Uterine smooth muscle cell (primary cell): ENCODE data around the gene YARS1. TPM values are rescaled to one million over a fixed set of nuclear protein-coding genes. Genes with fewer than 3 reads are reported as not detected.

ENCODE experiments used
- total RNA-seq: library from RNA; depleted of rRNA; stranded (reverse); fragments of >200 nt; gene quantifications from 2 replicates; pipeline ENCODE4 v1.2.3, GENCODE V29; 2014

The YARS1 gene
- total RNA-seq, result 234 and 277 TPM in 2 replicates

GRCh38 chr1:32817159-32817814 lies at the start of gene YARS1, which contains the start of gene S100PBP:
Gene YARS1 (minus strand): TSS chr1:32817358. CDS start chr1:32817244, 114 bp downstream.
Gene S100PBP (plus strand): TSS chr1:32817653. CDS start chr1:32826100, 8,447 bp downstream.

Other genes with a start within 250 kb of the YARS1 start
- 29.8 and 31.7 TPM in 2 replicates for gene ZBTB8OS, start 166.8 kb downstream of the YARS1 start, total RNA-seq
- gene RBBP4, start 166.2 kb downstream of the YARS1 start, total RNA-seq, result 104 and 105 TPM in 2 replicates
- 44.3 and 74.7 TPM in 2 replicates for gene SYNC, start 114.6 kb downstream of the YARS1 start, total RNA-seq
- 70.5 and 74.5 TPM in 2 replicates for gene S100PBP, start 295 bp upstream of the YARS1 start, total RNA-seq
- gene FNDC5, start 53.6 kb upstream of the YARS1 start, total RNA-seq, result 0.22 and 1.9 TPM in 2 replicates
- not detected in 2 replicates for gene HPCA, start 69.1 kb upstream of the YARS1 start, total RNA-seq
- 53.0 and 70.0 TPM in 2 replicates for gene TMEM54, start 84.0 kb upstream of the YARS1 start, total RNA-seq
- 19.5 and 24.0 TPM in 2 replicates for gene RNF19B, start 147.5 kb upstream of the YARS1 start, total RNA-seq
- gene AK2, start 219.5 kb upstream of the YARS1 start, total RNA-seq, result 209 and 227 TPM in 2 replicates